HEK293 (cell line): ENCODE results near the gene SLFN5.
"Not testable (repeated sequence)": the region's sequence is repeated elsewhere in the genome, so short reads cannot be mapped to it uniquely, and the experiment has no call there.

Source experiments
- CTCF ChIA-PET: fragments of 350-600 bp; formaldehyde crosslinking; extraction: SDS; loops from one replicate; lab custom pipeline; 2021; ENCODE audit warnings: antibody characterized with exemption; lab: Yijun Ruan, JAX
- POLR2A ChIA-PET: fragments of 300-600 bp; formaldehyde crosslinking; extraction: SDS; loops from one replicate; lab custom pipeline; 2020; ENCODE audit warnings: antibody characterized with exemption, inconsistent platforms; lab: Yijun Ruan, JAX
- H3K27ac ChIP-seq: fragments of 200-500 bp; sonication (Bioruptor generic); 2 replicates; pipeline ENCODE4 v1.5.1; 2014; ENCODE audit warnings: low read depth, low read length, control low read depth, inconsistent platforms; ENCODE audit errors: extremely low read depth
- H3K36me3 ChIP-seq, 2 experiments: fragments of 200-500 bp in 1 of 2; sonication (Bioruptor generic) in 1 of 2; 1 replicate in 1 of 2; 2 replicates in 1 of 2; pipeline ENCODE4 v1.5.1; 2014 to 2017; ENCODE audit warnings: inconsistent platforms in 2 of 2, low read length in 2 of 2; ENCODE audit not compliant: control insufficient read depth in 2 of 2, insufficient read depth in 1 of 2
- H3K4me1 ChIP-seq: fragments of 200-500 bp; sonication (Bioruptor generic); 2 replicates; pipeline ENCODE4 v1.5.1; 2014; ENCODE audit warnings: mild to moderate bottlenecking, low read length, inconsistent platforms; ENCODE audit not compliant: control insufficient read depth, insufficient read depth
- H3K4me3 ChIP-seq: 2 replicates; pipeline ENCODE4 v1.5.1; 2011; ENCODE audit warnings: low read depth, mild to moderate bottlenecking, control low read depth, low read length, moderate library complexity
- H3K9me3 ChIP-seq: fragments of 200-500 bp; sonication (Bioruptor generic); 2 replicates; pipeline ENCODE4 v1.5.1; 2014; ENCODE audit warnings: low read depth, low read length, inconsistent platforms; ENCODE audit not compliant: control insufficient read depth, insufficient read depth
- ATF2 ChIP-seq: fragments of 450-650 bp; formaldehyde crosslinking; IDR thresholded peaks from 2 replicates; pipeline ENCODE4 v1.5.1; 2016; ENCODE audit warnings: missing biosample characterization, missing genetic modification characterization, low read depth
- TSHZ1 ChIP-seq: fragments of 450-650 bp; formaldehyde crosslinking; IDR thresholded peaks from 2 replicates; pipeline ENCODE4 v1.5.1; 2016; ENCODE audit warnings: missing biosample characterization, missing genetic modification characterization, borderline replicate concordance
- ZBTB21 ChIP-seq: fragments of 450-650 bp; formaldehyde crosslinking; IDR thresholded peaks from 2 replicates; pipeline ENCODE4 v1.5.1; 2017; ENCODE audit warnings: missing biosample characterization, missing genetic modification characterization
- ZNF140 ChIP-seq: fragments of 450-650 bp; formaldehyde crosslinking; IDR thresholded peaks from 2 replicates; pipeline ENCODE4 v1.5.1; 2016; ENCODE audit warnings: missing biosample characterization, missing genetic modification characterization
- ZNF16 ChIP-seq: fragments of 450-650 bp; formaldehyde crosslinking; IDR thresholded peaks from 2 replicates; pipeline ENCODE4 v1.5.1; 2016; ENCODE audit warnings: low read depth, missing biosample characterization, missing genetic modification characterization
- ZNF280C ChIP-seq: fragments of 450-650 bp; formaldehyde crosslinking; IDR thresholded peaks from 2 replicates; pipeline ENCODE4 v1.5.1; 2016; ENCODE audit warnings: missing biosample characterization, missing genetic modification characterization
- ZNF335 ChIP-seq: fragments of 450-650 bp; formaldehyde crosslinking; conservative IDR thresholded peaks from 2 replicates; pipeline ENCODE4 v1.5.1; 2016; ENCODE audit warnings: missing biosample characterization, missing genetic modification characterization
- ZNF404 ChIP-seq: fragments of 450-650 bp; formaldehyde crosslinking; IDR thresholded peaks from 2 replicates; pipeline ENCODE4 v1.5.1; 2017; ENCODE audit warnings: missing biosample characterization, missing genetic modification characterization
- ZNF514 ChIP-seq: fragments of 450-650 bp; formaldehyde crosslinking; IDR thresholded peaks from 2 replicates; pipeline ENCODE4 v1.5.1; 2016; ENCODE audit warnings: missing biosample characterization, missing genetic modification characterization
- ZNF549 ChIP-seq: fragments of 450-650 bp; IDR thresholded peaks from 2 replicates; pipeline ENCODE4 v1.5.1; 2018; ENCODE audit warnings: missing biosample characterization, missing genetic modification characterization, mild to moderate bottlenecking, inconsistent platforms, moderate library complexity
- ZNF623 ChIP-seq: fragments of 450-650 bp; formaldehyde crosslinking; IDR thresholded peaks from 2 replicates; pipeline ENCODE4 v1.5.1; 2016; ENCODE audit warnings: missing biosample characterization, missing genetic modification characterization
- ZNF629 ChIP-seq: fragments of 450-650 bp; formaldehyde crosslinking; IDR thresholded peaks from 2 replicates; pipeline ENCODE4 v1.5.1; 2017; ENCODE audit warnings: missing biosample characterization, missing genetic modification characterization
- ZNF701 ChIP-seq: fragments of 450-650 bp; formaldehyde crosslinking; IDR thresholded peaks from 2 replicates; pipeline ENCODE4 v1.5.1; 2016; ENCODE audit warnings: missing biosample characterization, missing genetic modification characterization

Gene SLFN5

GRCh38 chr17:35274167-35275066, 31.5 kb downstream of the SLFN5 start:
- H3K27ac ChIP-seq, POLR2A ChIA-PET, H3K4me3 ChIP-seq, H3K36me3 ChIP-seq, CTCF ChIA-PET, H3K9me3 ChIP-seq, H3K4me1 ChIP-seq: not testable (repeated sequence)

GRCh38 chr17:35278454-35278853, 35.6 kb downstream of the SLFN5 start:
- H3K9me3 ChIP-seq, H3K4me3 ChIP-seq, H3K4me1 ChIP-seq, POLR2A ChIA-PET, H3K27ac ChIP-seq, H3K36me3 ChIP-seq: not testable (repeated sequence)
- CTCF ChIA-PET, result interaction anchor here (0.6 kb wide), 1 partner anchor 22 kb away, joined by 7 read pairs; no protein-coding TSS in a partner anchor

- CTCF ChIA-PET, H3K27ac ChIP-seq, H3K36me3 ChIP-seq, POLR2A ChIA-PET, H3K9me3 ChIP-seq, H3K4me3 ChIP-seq, H3K4me1 ChIP-seq: not testable (repeated sequence)
These were observed 36.0 kb downstream of the SLFN5 start for GRCh38 chr17:35278876-35279275.

- Histone ChIP-seq H3K4me1 (peaks cover 4% of the 10 kb centered on the region; the same call in 1 of the 2 replicates), H3K36me3 (no peaks in the 10 kb centered on the region), H3K27ac (no peak overlapping the region), H3K4me3 (no peak overlapping the region), H3K9me3 (no peaks in the 10 kb centered on the region)
- POLR2A ChIA-PET, result no interaction called here
- TF ChIP-seq ATF2 (peak; percentile 60), TSHZ1 (no peak), ZNF629 (tag by site-specific recombination) (peak; percentile 32; the same call in 1 of the 2 replicates), ZNF335 (peak; percentile 68)
- CTCF ChIA-PET, result interaction anchor here (1.0 to 3.2 kb wide), 2 partner anchors 28 to 29 kb away, joined by 3 to 12 read pairs; no protein-coding TSS in a partner anchor
These were observed 40.9 kb downstream of the SLFN5 start for GRCh38 chr17:35283767-35284166.

- Histone ChIP-seq H3K9me3 (no peaks in the 10 kb centered on the region), H3K4me1 (peaks cover 4% of the 10 kb centered on the region; the same call in 1 of the 2 replicates)
- TF ChIP-seq ZNF549 (tag by site-specific recombination), result peak; percentile 94
- TF ChIP-seq ZNF514, result no peak
- TF ChIP-seq ZBTB21 (tag by site-specific recombination), result no peak
- no peak for TF ChIP-seq ZNF701
- TF ChIP-seq ZNF404, result no peak
- TF ChIP-seq ZNF140 (tag by site-specific recombination), result no peak
- TF ChIP-seq ZNF16 (tag by site-specific recombination), result no peak
- TF ChIP-seq ZNF623, result no peak
- TF ChIP-seq ZNF280C (tag by site-specific recombination), result no peak
- TF ChIP-seq, all 188 proteins: peak for 1
- Histone ChIP-seq H3K36me3 (no peaks in the 10 kb centered on the region), H3K4me3 (no peak overlapping the region), H3K27ac (no peak overlapping the region)
- ChIA-PET CTCF (interaction anchor here (1.1 to 3.2 kb wide), 2 partner anchors 12 to 27 kb away, joined by 3 to 12 read pairs; no protein-coding TSS in a partner anchor), POLR2A (no interaction called here)
These were observed 42.1 kb downstream of the SLFN5 start for GRCh38 chr17:35284955-35285354.
